Neural progenitor cell (in vitro differentiated cells): Measurements from ENCODE around the gene TMEM106C. TPM values are rescaled to one million over a fixed set of nuclear protein-coding genes. Genes with fewer than 3 reads are reported as not detected.

ENCODE experiments used
- DNase-seq: peaks from one replicate; pipeline ENCODE4 v3.0.0-alpha.2; 2016; ENCODE audit warnings: low spot score
- H2AFZ ChIP-seq: fragments of 200-600 bp; sonication (generic); replicated peaks from 2 replicates; pipeline ENCODE4 v1.6.1; 2016; ENCODE audit warnings: antibody characterized with exemption
- H3F3A ChIP-seq: fragments of 200-600 bp; sonication (generic); 2 replicates; pipeline ENCODE4 v1.6.1; 2016; ENCODE audit warnings: antibody characterized with exemption, low read depth
- H3K27ac ChIP-seq: fragments of 200-600 bp; sonication (generic); 2 replicates; pipeline ENCODE4 v1.5.1; 2016; ENCODE audit warnings: mild to moderate bottlenecking
- H3K27me3 ChIP-seq: fragments of 200-600 bp; sonication (generic); 2 replicates; pipeline ENCODE4 v1.6.1; 2016; ENCODE audit warnings: mild to moderate bottlenecking, moderate library complexity
- H3K36me3 ChIP-seq: fragments of 200-600 bp; sonication (generic); 2 replicates; pipeline ENCODE4 v1.5.1; 2016
- H3K4me1 ChIP-seq: fragments of 200-600 bp; sonication (generic); 2 replicates; pipeline ENCODE4 v1.6.1; 2016; ENCODE audit warnings: mixed run types
- H3K4me2 ChIP-seq: fragments of 200-600 bp; sonication (generic); 2 replicates; pipeline ENCODE4 v1.6.1; 2016
- H3K4me3 ChIP-seq: fragments of 200-600 bp; sonication (generic); 2 replicates; pipeline ENCODE4 v1.5.1; 2016
- H3K79me2 ChIP-seq: fragments of 200-600 bp; sonication (generic); 2 replicates; pipeline ENCODE4 v1.6.1; 2016; ENCODE audit warnings: low read depth
- H3K9ac ChIP-seq: fragments of 200-600 bp; sonication (generic); 2 replicates; pipeline ENCODE4 v1.6.1; 2016
- H3K9me3 ChIP-seq: fragments of 200-600 bp; sonication (generic); 2 replicates; pipeline ENCODE4 v1.5.1; 2016; ENCODE audit warnings: low read depth
- H4K20me1 ChIP-seq: fragments of 200-600 bp; sonication (generic); 2 replicates; pipeline ENCODE4 v1.6.1; 2016; ENCODE audit warnings: low read depth
- H3K27ac Mint-ChIP-seq: 3 replicates; pipeline ENCODE4 v1.8.0; 2021; ENCODE audit warnings: mixed read lengths
- H3K27me3 Mint-ChIP-seq: 2 replicates; pipeline ENCODE4 v1.8.0; 2022; ENCODE audit warnings: low read depth, mild to moderate bottlenecking, inconsistent platforms, moderate library complexity, mixed read lengths; ENCODE audit not compliant: insufficient read depth
- H3K36me3 Mint-ChIP-seq: 3 replicates; pipeline ENCODE4 v1.8.0; 2021; ENCODE audit warnings: mixed read lengths
- H3K4me1 Mint-ChIP-seq: 3 replicates; pipeline ENCODE4 v1.8.0; 2021; ENCODE audit warnings: mixed read lengths
- H3K4me3 Mint-ChIP-seq: 3 replicates; pipeline ENCODE4 v1.8.0; 2021; ENCODE audit warnings: mild to moderate bottlenecking, moderate library complexity, mixed read lengths
- H3K9me3 Mint-ChIP-seq: 3 replicates; pipeline ENCODE4 v1.8.0; 2020; ENCODE audit warnings: mixed read lengths
- CTCF ChIP-seq: fragments of 200-600 bp; sonication (generic); IDR thresholded peaks from 2 replicates; pipeline ENCODE4 v1.5.1; 2017; ENCODE audit warnings: antibody characterized with exemption, mild to moderate bottlenecking
- EZH2 ChIP-seq: fragments of 200-600 bp; sonication (generic); IDR thresholded peaks from 2 replicates; pipeline ENCODE4 v1.6.1; 2017; ENCODE audit warnings: antibody characterized with exemption, mild to moderate bottlenecking, moderate library complexity
- EZH2phosphoT487 ChIP-seq: fragments of 200-600 bp; sonication (generic); IDR thresholded peaks from 2 replicates; pipeline ENCODE4 v1.6.1; 2017; ENCODE audit warnings: antibody characterized with exemption
- total RNA-seq: library from RNA; depleted of rRNA; stranded (reverse); fragments of >200 nt; gene quantifications from 2 replicates; pipeline ENCODE4 v1.2.3, GENCODE V29; 2015; ENCODE audit warnings: low replicate concordance

The TMEM106C gene
- total RNA-seq, 1 donor from 2014 or later = 87.5 TPM

- peaks cover 30% of the 10 kb centered on the region for H3K36me3 Mint-ChIP-seq
- H3K79me2 ChIP-seq = no peaks in the 10 kb centered on the region
- H4K20me1 ChIP-seq = no peaks in the 10 kb centered on the region
- H3F3A ChIP-seq = no peaks in the 10 kb centered on the region
- peaks cover 5% of the 10 kb centered on the region for H3K27me3 Mint-ChIP-seq
- no peak overlapping the region for H2AFZ ChIP-seq
- no peak overlapping the region for H3K4me3 Mint-ChIP-seq
- TF ChIP-seq EZH2phosphoT487 (no peak), CTCF (no peak), EZH2 (no peak)
- no peaks in the 10 kb centered on the region for H3K9me3 ChIP-seq
- H3K27me3 ChIP-seq = no peaks in the 10 kb centered on the region
- H3K27ac ChIP-seq = no peak overlapping the region
- H3K36me3 ChIP-seq = no peaks in the 10 kb centered on the region
- H3K9me3 Mint-ChIP-seq = no peaks in the 10 kb centered on the region
- no peak overlapping the region for H3K4me2 ChIP-seq
- no peak for DNase-seq
- H3K4me1 ChIP-seq = no peaks in the 10 kb centered on the region
- H3K9ac ChIP-seq = no peak overlapping the region
- no peaks in the 10 kb centered on the region for H3K4me1 Mint-ChIP-seq
- no peak overlapping the region for H3K4me3 ChIP-seq
- H3K27ac Mint-ChIP-seq = no peak overlapping the region
These were observed 18.3 kb downstream of the TMEM106C start for GRCh38 chr12:47981496-47982260.

DNA sequence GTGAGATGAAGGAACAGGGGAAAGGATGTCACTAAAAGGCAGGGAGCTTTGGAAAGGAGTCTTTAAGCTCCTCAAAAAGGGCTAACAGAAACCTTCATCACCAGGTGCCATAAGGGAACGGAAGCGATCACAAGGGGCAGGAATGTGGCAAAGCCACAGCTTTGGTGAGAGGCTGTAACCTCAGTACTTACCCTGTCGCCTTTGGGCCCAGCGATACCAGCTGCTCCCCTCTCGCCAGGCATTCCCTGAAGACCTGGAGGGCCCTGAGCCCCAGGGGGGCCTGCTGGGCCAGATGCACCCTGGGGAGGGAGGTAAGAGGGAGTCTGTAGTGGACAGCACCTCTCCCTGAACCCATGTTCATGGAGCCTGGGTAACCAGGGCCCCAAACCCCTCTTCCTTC is 18.9 kb downstream of the TMEM106C start:
- H3F3A ChIP-seq = no peaks in the 10 kb centered on the region
- no peak overlapping the region for H3K4me3 ChIP-seq
- H3K36me3 ChIP-seq = no peaks in the 10 kb centered on the region
- Mint-ChIP-seq H3K36me3 (peaks cover 34% of the 10 kb centered on the region), H3K27ac (no peak overlapping the region), H3K4me3 (no peak overlapping the region), H3K9me3 (no peaks in the 10 kb centered on the region), H3K4me1 (peaks cover 5% of the 10 kb centered on the region), H3K27me3 (peaks cover 5% of the 10 kb centered on the region)
- DNase-seq = no peak
- H3K27ac ChIP-seq = no peak overlapping the region
- no peaks in the 10 kb centered on the region for H3K79me2 ChIP-seq
- no peak overlapping the region for H2AFZ ChIP-seq
- H3K9ac ChIP-seq = no peak overlapping the region
- TF ChIP-seq EZH2 (no peak), EZH2phosphoT487 (no peak), CTCF (no peak)
- no peaks in the 10 kb centered on the region for H3K27me3 ChIP-seq
- no peak overlapping the region for H3K4me2 ChIP-seq
- H4K20me1 ChIP-seq = no peaks in the 10 kb centered on the region
- H3K4me1 ChIP-seq = no peaks in the 10 kb centered on the region
- H3K9me3 ChIP-seq = no peaks in the 10 kb centered on the region

DNA sequence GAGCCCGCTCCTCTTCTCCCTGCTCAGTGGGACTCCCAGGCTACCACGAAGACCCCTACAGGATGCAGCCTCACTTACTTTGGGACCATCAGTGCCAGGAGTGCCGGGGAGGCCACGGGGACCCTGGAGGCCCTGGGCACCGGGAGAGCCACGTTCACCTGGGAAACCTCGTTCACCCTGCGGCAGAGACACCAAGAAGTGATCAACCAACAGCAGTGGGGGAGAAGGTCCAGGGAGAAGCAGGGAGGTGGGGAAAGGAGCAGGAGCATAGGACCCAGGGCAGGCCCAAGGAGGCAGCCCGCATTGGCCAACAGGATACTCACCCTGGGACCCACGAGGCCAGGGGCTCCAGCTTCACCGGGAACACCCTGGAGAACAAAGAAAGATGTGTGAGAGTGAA is 19.4 kb downstream of the TMEM106C start:
- Histone ChIP-seq H3K4me2 (no peak overlapping the region), H3K4me3 (no peak overlapping the region), H3K9ac (no peak overlapping the region), H3F3A (no peaks in the 10 kb centered on the region), H3K36me3 (no peaks in the 10 kb centered on the region), H4K20me1 (peaks cover 1% of the 10 kb centered on the region), H3K4me1 (no peaks in the 10 kb centered on the region), H3K27ac (no peak overlapping the region), H3K9me3 (no peaks in the 10 kb centered on the region), H2AFZ (no peak overlapping the region), H3K79me2 (no peaks in the 10 kb centered on the region), H3K27me3 (no peaks in the 10 kb centered on the region)
- Mint-ChIP-seq H3K27ac (no peak overlapping the region), H3K4me3 (no peak overlapping the region), H3K27me3 (peaks cover 4% of the 10 kb centered on the region), H3K4me1 (peaks cover 9% of the 10 kb centered on the region), H3K36me3 (peaks cover 32% of the 10 kb centered on the region), H3K9me3 (no peaks in the 10 kb centered on the region)
- no peak for DNase-seq
- TF ChIP-seq CTCF = no peak
